Measurements from ENCODE around the gene ASGR2.
"Not testable (repeated sequence)": the region's sequence is repeated elsewhere in the genome, so short reads cannot be mapped to it uniquely, and the experiment has no call there.

The ASGR2 gene

DNA sequence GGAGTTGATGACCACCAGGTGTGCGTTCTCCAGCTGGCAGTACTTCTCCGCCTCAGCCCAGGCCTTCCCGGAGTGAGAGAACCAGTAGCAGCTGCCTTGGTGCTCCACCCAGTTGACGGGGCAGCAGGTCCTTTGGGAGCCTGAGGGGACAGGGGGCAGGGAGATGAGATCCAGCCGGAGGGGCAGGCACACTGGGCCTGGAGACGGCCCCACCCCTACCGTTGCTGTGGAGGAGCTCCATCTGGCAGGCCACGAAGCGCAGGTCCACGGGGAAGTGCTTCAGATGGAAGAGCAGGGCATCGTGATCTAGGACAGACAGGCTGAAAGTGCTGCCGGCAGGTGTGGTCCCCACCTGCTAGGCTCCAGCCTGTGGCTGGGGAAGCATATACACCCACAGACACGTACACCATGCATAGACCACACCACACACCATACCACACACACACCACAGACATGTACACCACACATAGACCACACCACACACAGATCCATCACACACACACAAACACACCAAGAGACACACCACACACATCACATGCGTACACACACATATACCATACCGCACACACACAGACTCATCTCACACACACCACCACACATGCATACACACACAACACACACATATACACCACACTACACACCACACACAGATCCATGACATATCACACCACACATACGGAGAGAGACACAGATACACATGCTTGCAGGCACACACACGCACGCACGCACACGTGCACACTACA is 7.4 kb downstream of the ASGR2 start:
- DNase-seq (ENCODE audit: low spot score), result no peak
- TF ChIP-seq, protein P1, sequence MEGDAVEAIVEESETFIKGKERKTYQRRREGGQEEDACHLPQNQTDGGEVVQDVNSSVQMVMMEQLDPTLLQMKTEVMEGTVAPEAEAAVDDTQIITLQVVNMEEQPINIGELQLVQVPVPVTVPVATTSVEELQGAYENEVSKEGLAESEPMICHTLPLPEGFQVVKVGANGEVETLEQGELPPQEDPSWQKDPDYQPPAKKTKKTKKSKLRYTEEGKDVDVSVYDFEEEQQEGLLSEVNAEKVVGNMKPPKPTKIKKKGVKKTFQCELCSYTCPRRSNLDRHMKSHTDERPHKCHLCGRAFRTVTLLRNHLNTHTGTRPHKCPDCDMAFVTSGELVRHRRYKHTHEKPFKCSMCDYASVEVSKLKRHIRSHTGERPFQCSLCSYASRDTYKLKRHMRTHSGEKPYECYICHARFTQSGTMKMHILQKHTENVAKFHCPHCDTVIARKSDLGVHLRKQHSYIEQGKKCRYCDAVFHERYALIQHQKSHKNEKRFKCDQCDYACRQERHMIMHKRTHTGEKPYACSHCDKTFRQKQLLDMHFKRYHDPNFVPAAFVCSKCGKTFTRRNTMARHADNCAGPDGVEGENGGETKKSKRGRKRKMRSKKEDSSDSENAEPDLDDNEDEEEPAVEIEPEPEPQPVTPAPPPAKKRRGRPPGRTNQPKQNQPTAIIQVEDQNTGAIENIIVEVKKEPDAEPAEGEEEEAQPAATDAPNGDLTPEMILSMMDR (IDR thresholded peaks at IDR 0.05; ENCODE audit: extremely low read depth, missing control alignments), result no peak

DNA sequence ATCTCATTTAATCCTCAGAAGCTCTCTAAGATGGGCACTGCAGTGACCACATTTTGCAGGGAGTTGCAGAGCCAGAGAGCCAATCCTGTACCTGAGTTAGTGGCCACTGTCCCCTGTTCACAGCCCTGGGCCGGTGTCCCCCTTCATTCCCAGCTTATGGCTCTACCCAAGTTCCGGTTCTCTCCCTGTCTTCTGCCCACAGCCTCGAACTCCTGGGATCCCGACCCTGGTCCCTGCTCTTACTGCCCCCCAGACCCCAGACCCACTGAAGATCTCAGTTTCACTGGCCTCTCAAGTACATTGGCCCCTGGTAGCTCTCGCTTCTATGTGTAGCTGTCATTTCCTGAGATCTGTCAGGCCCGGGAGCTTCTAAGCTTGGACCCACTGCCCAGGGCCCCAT is 12.2 kb downstream of the ASGR2 start:
- DNase-seq (ENCODE audit: low spot score), result no peak

DNA sequence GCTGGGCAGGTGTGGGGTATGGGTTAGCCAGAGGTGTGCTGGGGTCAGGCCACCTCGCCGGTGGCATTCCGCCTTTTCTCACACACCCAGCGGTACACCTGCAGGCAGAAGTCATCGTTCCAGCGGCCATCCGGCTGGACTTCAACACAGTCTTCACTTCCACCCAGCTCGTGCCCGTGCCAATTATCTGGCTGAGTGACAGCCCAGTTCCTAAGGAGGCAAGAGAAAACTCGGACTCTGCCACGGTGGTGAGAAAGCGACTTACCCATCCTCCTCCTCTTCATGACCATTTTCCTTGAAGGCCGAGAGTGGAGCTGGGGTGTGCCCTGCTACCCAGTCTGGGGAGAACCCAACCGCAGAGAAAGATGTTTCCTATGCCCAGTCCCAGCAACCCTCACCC is 13.1 kb downstream of the ASGR2 start:
- DNase-seq (ENCODE audit: low spot score), result no peak
- TF ChIP-seq, protein P1 (IDR thresholded peaks at IDR 0.05; ENCODE audit: extremely low read depth, missing control alignments), result no peak

More for the DNA sequence above, 12.2 kb downstream of the ASGR2 start:
- TF ChIP-seq, protein P1 (IDR thresholded peaks at IDR 0.05; ENCODE audit: extremely low read depth, missing control alignments), result no peak

DNA sequence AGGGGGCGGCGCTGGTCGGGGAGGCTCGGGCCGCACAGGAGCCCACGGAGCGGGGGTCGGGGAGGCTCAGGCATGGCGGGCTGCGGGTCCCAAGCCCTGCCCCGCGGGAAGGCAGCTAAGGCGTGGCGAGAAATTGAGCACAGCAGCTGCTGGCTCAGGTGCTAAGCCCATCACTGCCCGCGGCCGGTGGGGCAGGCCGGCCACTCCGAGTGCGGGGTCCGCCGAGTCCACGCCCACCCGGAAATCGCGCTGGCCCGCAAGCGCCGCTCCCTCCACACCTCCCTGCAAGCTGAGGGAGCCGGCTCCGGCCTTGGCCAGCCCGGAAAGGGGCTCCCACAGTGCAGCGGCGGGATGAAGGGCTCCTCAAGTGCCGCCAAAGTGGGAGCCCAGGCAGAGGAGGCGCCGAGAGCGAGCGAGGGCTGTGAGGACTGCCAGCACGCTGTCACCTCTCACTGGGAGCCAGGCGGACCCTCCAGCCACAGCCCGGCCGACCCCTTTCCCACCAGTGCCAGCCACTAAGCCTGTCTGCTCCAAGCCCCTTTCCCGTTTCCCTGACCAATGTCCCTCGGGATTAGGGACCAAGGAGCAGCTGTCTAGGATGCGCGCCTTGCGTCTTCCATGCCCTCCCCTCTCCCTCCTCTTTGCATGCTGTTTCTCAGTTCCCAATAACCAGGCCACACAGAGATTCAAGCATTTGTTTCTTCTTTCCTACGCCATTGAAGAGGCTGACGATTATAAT is 13.8 kb downstream of the ASGR2 start:
- DNase-seq (ENCODE audit: low spot score), result not testable (repeated sequence)

DNA sequence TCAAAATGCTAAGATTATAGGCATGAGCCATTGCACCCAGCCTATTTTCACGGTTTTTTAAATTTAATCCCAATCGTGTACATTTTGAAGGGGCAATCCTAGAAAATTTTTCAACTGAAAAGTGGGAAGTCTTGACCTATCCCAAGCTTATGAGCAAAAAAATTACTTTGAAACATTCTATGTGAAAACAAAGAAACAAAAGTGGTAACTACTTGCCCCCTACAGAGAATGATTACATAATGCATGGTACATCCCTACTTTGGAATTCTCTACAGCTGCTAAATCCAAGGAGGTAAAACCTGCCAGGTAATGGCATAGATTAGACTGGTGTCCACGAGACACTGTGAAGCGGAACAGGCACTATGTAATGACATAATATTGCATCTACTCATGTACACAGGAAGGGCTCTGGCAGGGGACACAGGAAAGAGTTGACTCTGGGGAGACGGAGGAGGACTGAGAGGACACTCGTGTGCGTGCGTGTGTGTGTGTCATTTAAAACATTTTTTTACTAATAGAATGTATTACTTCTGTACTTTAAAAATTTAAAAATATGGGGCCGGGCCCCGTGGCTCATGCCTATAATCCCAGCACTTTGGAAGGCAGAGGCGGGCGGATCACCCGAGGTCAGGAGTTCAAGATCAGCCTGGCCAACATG is 15.7 kb downstream of the ASGR2 start:
- TF ChIP-seq, protein P1 (IDR thresholded peaks at IDR 0.05; ENCODE audit: extremely low read depth, missing control alignments), result no peak
- no peak for DNase-seq (ENCODE audit: low spot score)

DNA sequence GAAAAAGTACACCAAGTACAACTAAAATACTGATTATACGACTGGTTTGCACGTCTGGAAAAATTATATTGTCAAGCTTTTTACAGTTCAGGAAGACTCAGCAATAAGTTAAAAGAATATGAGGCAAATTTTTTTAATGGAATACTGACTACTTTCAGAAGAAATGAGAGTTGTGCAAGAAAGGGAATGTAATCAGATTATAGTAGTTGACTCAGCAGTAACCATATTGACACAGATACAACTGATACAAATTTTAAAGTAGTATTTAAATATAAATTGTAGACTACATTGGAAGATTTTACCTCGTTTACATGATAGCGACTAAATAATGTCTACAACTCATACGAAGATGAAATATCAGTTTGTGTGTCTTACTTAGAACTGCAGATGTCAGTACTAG is 16.7 kb downstream of the ASGR2 start:
- TF ChIP-seq, protein P1 (IDR thresholded peaks at IDR 0.05; ENCODE audit: extremely low read depth, missing control alignments), result no peak
- DNase-seq (ENCODE audit: low spot score), result no peak

DNA sequence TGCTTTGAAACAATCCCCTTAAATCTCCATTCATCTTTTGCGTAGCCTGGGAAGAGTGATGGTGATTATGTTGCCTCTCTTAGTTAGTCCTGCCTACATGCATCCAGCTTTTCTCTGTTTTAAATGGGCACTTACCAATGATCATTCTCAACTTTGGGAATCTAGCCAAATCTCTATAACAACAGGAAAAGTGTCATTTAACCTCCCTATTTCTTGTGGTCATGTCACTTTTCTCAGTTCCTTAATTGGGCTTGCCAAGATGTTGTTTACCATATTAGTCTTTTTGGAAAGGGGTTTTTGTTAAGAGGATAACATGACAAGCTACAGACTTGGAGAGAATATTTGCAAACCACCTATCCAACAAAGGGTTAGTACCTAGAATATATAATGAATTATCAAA is 19.0 kb downstream of the ASGR2 start:
- TF ChIP-seq, protein P1 (IDR thresholded peaks at IDR 0.05; ENCODE audit: extremely low read depth, missing control alignments), result no peak

More for the DNA sequence above, 19.0 kb downstream of the ASGR2 start:
- no peak for DNase-seq (ENCODE audit: low spot score)
